AG09309 (cell line): Measurements from ENCODE around the gene CAMK2B.

Source experiments
- DNase-seq: peaks from one replicate; pipeline ENCODE4 v3.0.0-alpha.2; 2010; ENCODE audit warnings: low read depth
- H3K4me3 ChIP-seq: 2 replicates; pipeline ENCODE4 v1.5.1; 2011; ENCODE audit warnings: mild to moderate bottlenecking, low read depth, low read length, moderate library complexity; ENCODE audit not compliant: control insufficient read depth
- TF ChIP-seq, protein P1 (sequence below): IDR thresholded peaks from 2 replicates; pipeline ENCODE4 v1.5.1; 2011; ENCODE audit warnings: mild to moderate bottlenecking, low read depth, low read length, inconsistent platforms; ENCODE audit not compliant: insufficient read depth, control insufficient read depth; ENCODE audit errors: missing control alignments

The CAMK2B gene

DNA sequence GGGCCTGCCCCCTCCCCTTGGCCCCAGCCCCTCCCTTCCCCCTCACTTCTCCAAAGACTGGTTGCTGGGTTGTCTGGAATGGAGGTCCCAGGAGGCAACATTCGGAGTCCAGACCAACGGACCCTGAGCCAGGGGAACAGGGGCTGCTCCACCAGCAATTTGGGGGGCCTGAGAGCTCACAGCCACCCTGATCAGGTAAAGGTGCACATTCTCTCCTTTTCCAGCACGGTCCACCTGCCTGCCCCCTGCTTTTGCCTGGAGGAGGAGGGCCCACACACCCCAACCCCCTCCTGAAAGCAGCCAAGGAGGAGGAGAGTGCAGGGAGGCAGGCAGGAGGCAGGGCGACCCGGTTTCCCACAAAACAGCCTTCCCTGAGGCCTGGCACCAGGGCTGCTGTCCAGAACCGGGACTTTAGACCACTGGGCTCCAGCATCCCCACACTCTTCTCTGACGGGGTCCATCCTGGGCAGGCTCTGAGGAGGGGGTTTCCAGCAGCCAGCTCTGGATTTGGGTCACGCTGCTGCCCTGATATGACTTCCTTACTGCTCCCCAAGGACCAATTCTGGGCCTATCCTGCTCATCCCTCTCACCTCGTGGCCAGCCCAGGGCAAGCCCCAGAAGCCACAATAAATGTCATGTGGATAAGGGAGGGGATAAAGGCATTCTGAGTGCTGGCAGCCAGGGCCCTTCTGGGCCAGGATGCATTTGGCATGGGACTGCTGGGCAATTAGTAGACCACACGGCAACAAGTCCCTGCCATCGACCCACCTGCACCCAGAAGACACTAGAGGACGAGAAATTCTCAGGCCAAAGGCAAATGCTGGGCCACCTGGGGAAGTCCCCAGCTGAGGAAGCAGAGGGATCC lies 1.1 kb upstream of the CAMK2B start:
- H3K4me3 ChIP-seq, result no peak overlapping the region
- DNase-seq, result no peak
- TF ChIP-seq, protein P1, sequence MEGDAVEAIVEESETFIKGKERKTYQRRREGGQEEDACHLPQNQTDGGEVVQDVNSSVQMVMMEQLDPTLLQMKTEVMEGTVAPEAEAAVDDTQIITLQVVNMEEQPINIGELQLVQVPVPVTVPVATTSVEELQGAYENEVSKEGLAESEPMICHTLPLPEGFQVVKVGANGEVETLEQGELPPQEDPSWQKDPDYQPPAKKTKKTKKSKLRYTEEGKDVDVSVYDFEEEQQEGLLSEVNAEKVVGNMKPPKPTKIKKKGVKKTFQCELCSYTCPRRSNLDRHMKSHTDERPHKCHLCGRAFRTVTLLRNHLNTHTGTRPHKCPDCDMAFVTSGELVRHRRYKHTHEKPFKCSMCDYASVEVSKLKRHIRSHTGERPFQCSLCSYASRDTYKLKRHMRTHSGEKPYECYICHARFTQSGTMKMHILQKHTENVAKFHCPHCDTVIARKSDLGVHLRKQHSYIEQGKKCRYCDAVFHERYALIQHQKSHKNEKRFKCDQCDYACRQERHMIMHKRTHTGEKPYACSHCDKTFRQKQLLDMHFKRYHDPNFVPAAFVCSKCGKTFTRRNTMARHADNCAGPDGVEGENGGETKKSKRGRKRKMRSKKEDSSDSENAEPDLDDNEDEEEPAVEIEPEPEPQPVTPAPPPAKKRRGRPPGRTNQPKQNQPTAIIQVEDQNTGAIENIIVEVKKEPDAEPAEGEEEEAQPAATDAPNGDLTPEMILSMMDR, result no peak

DNA sequence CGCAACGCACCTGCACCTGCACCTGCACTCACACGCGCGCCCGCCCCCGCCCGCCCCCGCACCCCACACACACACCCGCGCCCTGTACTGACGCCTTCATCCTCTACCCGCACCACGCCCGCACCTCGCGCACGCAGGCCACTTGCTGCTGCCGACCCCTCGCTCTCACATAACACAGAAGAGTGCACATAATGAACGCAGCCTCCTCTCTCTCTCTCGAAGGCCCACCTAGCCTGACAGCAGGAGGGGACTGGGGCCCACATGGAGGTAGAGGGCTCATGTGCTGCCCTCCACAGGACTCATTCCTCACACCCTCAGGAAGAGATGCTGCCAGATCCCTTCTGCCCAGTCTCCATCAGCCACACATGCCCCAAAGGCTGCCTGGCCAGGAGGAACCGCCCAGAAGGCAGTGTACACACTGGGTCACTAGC lies 432 bp upstream of the CAMK2B start:
- DNase-seq, result no peak
- TF ChIP-seq, protein P1, result no peak
- H3K4me3 ChIP-seq, result no peak overlapping the region

DNA sequence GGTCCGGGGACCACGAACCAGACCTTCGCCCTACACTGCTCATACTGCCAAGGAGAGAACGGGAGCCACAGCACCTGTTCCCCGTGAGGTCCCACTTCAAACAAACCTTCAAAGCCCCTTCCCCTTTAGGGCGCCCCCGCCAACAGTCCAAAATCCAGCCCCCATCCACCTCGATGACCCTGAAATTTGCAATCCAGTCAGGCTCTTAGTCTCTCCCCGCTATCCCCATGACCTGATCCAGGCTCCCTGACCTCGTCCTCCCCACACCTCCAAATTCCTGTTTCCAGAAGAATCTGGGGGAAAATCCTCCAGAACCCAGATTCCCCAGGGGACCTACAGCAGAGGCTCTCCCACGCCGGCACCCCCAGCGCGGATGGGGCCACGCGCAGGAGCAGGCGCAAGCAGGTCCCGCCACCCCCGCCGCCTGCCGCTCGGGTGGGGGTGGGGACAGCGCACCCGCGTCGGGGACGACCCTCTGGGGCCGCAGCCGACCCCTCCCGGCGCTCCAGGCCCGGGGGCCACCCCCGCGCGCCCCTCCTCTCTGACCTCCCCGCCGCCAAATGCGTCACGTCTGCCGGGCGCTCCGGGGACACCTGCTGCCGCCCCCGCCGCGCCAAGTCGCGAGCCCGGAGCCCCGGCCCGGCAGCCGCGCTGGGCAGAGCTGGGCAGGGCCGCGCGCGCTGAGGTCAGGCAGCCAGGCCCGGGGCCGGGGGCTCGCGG lies 753 bp downstream of the CAMK2B start:
- DNase-seq, result no peak
- TF ChIP-seq, protein P1, result no peak
- no peak overlapping the region for H3K4me3 ChIP-seq

DNA sequence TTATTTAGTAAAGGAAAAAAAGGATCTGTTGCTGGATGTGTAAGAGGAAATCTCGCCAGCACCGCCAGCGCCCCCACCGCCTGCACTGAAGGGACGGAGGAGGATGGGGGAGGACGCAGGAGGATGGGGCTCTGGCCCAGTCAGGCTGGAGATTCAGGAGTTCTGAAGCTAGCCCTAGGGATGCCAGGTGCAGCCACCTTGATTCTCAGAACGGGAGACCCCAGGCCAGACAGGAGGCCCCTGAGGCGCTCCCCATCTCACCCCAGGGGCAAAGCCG lies 1.3 kb downstream of the CAMK2B start:
- no peak for DNase-seq
- TF ChIP-seq, protein P1, result no peak

DNA sequence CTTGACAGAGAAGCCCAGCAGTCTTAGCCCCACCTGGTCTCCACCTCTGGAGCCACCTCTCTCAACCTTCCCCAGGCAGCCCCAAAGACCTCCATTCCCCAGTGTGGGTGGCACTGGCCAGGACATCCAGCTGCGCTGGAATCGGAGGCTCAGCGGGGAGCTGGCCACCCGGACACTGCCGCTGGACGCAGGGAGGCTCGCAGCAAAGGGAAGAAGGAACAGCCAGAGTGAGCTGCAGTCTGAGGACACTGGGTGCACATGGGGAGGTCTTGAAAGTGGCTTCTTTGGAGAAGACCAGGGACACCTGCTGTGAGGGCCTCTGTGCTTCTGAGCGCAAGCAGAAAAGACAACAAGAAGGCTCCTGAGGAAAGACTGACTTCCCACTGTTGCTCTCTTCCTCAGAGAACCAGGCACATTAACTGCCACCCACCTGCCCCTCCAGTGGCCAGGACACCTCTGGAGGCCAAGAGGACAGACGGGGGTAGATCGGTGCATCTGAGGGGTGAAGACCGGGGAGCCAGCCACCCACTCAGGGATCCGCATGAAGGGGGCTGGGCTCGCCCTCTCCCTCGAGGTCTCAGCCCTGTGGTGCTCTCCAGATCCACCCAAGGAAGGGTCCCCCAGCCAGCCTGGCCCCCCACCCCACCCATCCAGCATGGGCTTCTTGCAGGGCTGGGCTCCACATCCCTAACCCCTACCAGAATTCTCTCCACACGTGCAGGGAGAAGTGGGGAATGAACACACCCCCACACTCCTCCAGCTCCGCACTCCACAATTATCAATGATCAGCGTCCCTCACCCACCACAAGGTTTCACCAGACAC lies 1.8 kb downstream of the CAMK2B start:
- H3K4me3 ChIP-seq, result no peak overlapping the region
- TF ChIP-seq, protein P1, result no peak
- DNase-seq, result no peak

More for the DNA sequence above, 1.3 kb downstream of the CAMK2B start:
- H3K4me3 ChIP-seq, result no peak overlapping the region

DNA sequence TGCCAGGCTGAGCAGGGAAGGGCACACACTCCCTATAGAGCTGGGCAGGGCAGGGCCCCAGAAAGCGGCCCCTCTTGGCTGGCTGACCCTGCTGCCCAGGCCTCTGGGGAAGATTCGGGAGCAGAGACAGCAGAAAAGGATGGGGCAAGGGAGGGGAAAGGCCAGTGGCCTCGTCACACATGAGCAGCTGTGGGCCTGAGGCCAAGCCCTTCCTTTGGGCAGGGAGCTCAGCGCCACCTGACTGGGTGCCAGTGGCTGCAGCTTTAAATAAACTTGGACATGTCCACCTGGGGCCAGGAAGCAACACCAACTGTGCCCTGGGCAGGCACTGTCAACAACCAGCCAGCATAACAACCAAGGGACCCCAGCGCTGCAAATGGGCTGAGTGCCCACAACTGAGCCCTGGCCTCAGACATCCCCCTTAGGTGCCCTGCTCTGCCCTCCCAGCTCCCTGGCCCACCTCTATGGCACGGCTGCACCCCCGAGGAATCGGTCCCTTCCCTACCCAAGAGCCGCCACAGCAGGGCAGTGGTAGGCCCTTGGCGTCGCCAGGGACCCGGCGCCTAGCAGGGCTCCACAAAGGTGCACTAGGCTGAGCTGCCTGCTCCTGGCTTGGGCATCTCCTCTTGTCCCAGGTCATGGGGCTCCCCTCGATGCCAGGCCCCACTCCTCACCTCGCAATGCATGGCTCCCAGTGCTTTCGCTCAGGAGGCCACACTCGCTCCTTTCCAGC lies 2.6 kb downstream of the CAMK2B start:
- no peak overlapping the region for H3K4me3 ChIP-seq
- DNase-seq, result no peak
- TF ChIP-seq, protein P1, result no peak
